Ascending aorta (tissue), 2 donors: ENCODE results near the gene TEX19. TPM values are rescaled to one million over a fixed set of nuclear protein-coding genes. Genes with fewer than 3 reads are reported as not detected.

Experiments
- DNase-seq, 2 donors: peaks; one replicate each; pipeline ENCODE4 v3.0.0-alpha.2; 2019; ENCODE audit warnings: low spot score in 2 of 2
- H3K27ac ChIP-seq, 2 donors: fragments of 200-600 bp; sonication (generic); one replicate each; pipeline ENCODE4 v1.5.1; 2016 to 2017; ENCODE audit warnings: mild to moderate bottlenecking in 1 of 2
- H3K27me3 ChIP-seq: fragments of 200-600 bp; sonication (generic); one replicate; pipeline ENCODE4 v1.5.1; 2017
- H3K36me3 ChIP-seq, 2 donors: fragments of 200-600 bp; sonication (generic); one replicate each; pipeline ENCODE4 v1.5.1; 2016
- H3K4me1 ChIP-seq, 2 donors: fragments of 200-600 bp; sonication (generic); one replicate each; pipeline ENCODE4 v1.5.1; 2016 to 2017; ENCODE audit warnings: mild to moderate bottlenecking in 1 of 2
- H3K4me3 ChIP-seq, 2 donors: fragments of 200-600 bp; sonication (generic); one replicate each; pipeline ENCODE4 v1.5.1; 2016 to 2017; ENCODE audit warnings: mild to moderate bottlenecking in 1 of 2
- H3K9me3 ChIP-seq, 2 donors: fragments of 200-600 bp; sonication (generic); one replicate each; pipeline ENCODE4 v1.5.1; 2016
- intact Hi-C: fragments of 100-400 bp; cut with DNase I; formaldehyde crosslinking; loops from one replicate; pipeline ENCODE4 v1.15.1; 2023
- total RNA-seq: library from RNA; depleted of rRNA; stranded (reverse); fragments of >200 nt; gene quantifications from one replicate; pipeline ENCODE4 v1.1.0, GENCODE V29; 2016
- TF ChIP-seq, protein P1 (sequence below), 3 experiments: fragments of 200-600 bp in 2 of 3; fragments of 450-650 bp in 1 of 3; sonication (generic) in 2 of 3; IDR thresholded peaks; one replicate each; pipeline ENCODE4 v1.5.1; 2016 to 2019; ENCODE audit warnings: antibody characterized with exemption in 3 of 3, mild to moderate bottlenecking in 1 of 3, moderate library complexity in 1 of 3

The TEX19 gene
- total RNA-seq, 1 donor from 2014 or later = not detected

DNA sequence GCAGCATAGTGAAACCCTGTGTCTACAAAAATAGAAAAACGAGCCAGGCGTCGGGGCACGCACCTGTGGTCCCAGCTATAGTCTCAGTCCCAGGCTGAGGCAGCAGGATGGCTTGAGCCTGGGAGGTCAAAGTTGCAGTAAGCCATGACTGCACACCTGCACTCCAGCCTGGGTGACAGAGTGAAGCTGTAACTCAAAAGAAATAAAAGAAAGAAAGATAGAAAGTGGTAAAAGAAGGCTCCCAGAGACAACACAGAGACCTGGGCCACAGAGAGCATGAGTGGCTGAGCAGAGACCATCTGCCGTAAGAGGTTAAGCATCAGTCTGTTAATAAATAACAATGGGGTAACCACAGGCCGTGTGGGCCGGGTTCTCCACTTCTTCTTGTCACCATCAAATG lies 43.8 kb downstream of the TEX19 start:
- DNase-seq = no peak
- Histone ChIP-seq H3K27me3 (no peaks in the 10 kb centered on the region), H3K9me3 (no peaks in the 10 kb centered on the region), H3K36me3 (peaks cover 13 to 26% of the 10 kb centered on the region in 2 donors), H3K4me3 (no peak overlapping the region), H3K27ac (no peak overlapping the region), H3K4me1 (no peaks in the 10 kb centered on the region)
- TF ChIP-seq, protein P1, sequence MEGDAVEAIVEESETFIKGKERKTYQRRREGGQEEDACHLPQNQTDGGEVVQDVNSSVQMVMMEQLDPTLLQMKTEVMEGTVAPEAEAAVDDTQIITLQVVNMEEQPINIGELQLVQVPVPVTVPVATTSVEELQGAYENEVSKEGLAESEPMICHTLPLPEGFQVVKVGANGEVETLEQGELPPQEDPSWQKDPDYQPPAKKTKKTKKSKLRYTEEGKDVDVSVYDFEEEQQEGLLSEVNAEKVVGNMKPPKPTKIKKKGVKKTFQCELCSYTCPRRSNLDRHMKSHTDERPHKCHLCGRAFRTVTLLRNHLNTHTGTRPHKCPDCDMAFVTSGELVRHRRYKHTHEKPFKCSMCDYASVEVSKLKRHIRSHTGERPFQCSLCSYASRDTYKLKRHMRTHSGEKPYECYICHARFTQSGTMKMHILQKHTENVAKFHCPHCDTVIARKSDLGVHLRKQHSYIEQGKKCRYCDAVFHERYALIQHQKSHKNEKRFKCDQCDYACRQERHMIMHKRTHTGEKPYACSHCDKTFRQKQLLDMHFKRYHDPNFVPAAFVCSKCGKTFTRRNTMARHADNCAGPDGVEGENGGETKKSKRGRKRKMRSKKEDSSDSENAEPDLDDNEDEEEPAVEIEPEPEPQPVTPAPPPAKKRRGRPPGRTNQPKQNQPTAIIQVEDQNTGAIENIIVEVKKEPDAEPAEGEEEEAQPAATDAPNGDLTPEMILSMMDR (IDR thresholded peaks at IDR 0.05) = no peak
- intact Hi-C loops = no loop called here

- Histone ChIP-seq H3K4me1 (no peaks in the 10 kb centered on the region), H3K27ac (no peak overlapping the region), H3K27me3 (no peaks in the 10 kb centered on the region), H3K4me3 (no peak overlapping the region), H3K9me3 (no peaks in the 10 kb centered on the region), H3K36me3 (peaks cover 15 to 24% of the 10 kb centered on the region in 2 donors)
- intact Hi-C loops = no loop called here
- TF ChIP-seq, protein P1 (IDR thresholded peaks at IDR 0.05) = no peak
- DNase-seq = no peak
Observed at GRCh38 chr17:82403662-82404660, 44.9 kb downstream of the TEX19 start.

GRCh38 chr17:82405051-82405450 lies 46.0 kb downstream of the TEX19 start:
- no peaks in the 10 kb centered on the region for H3K27me3 ChIP-seq
- no peaks in the 10 kb centered on the region for H3K4me1 ChIP-seq
- H3K36me3 ChIP-seq = peaks cover 15 to 24% of the 10 kb centered on the region in 2 donors
- H3K4me3 ChIP-seq = no peak overlapping the region
- H3K9me3 ChIP-seq = no peaks in the 10 kb centered on the region
- intact Hi-C loops = no loop called here
- DNase-seq = no peak
- H3K27ac ChIP-seq = no peak overlapping the region
- TF ChIP-seq, protein P1 (IDR thresholded peaks at IDR 0.05) = no peak

DNA sequence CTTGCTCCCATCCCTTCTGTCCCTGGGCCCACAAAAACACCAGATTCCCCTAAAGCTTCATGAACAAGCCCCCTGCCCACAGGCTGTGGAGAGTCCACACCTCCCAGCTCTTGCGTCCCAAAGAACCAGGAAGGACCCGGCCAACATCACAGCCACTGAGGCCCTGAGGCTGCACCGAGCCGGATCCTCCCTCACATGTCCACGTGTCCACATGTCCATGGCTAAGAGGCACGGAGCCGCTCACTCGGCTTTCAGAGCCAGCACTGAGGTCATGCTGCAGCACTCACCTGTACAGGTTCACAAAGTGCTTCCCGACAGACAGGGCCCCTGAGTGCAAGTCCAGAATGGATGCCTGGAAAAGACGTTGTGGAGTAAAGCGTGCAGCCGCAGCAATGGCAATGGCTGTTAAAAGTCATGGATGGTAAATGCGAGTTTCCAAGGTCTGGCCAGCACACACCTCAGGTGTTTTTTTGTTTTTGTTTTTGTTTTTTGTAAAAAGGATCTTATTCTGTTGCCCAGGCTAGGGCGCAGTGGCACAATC lies 47.2 kb downstream of the TEX19 start:
- Histone ChIP-seq H3K4me3 (no peak overlapping the region), H3K27ac (no peak overlapping the region), H3K4me1 (no peaks in the 10 kb centered on the region), H3K36me3 (peaks cover 15 to 23% of the 10 kb centered on the region in 2 donors), H3K27me3 (no peaks in the 10 kb centered on the region), H3K9me3 (no peaks in the 10 kb centered on the region)
- DNase-seq = no peak
- TF ChIP-seq, protein P1 (IDR thresholded peaks at IDR 0.05) = no peak
- intact Hi-C loops = no loop called here

DNA sequence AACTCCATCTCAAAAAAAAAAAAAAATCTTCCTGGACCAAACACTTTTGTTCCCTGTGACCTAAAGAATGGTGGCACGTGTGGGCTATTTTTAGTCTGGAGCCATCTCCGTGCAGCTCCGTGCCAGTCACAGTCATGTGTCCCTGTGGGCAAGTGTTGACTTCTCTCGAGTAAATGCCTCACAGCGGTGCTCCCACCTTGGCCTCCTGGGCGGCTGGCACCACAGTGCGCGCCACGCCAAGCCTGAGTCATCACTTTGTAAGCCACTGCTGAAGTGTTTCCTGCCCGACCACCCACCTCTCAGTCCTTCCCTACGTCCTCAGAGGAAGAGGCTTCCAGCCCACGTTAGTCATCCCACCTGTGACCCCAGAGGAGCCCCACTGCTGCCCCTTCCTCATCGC lies 48.2 kb downstream of the TEX19 start:
- no peaks in the 10 kb centered on the region for H3K9me3 ChIP-seq
- intact Hi-C loops = no loop called here
- DNase-seq = no peak

More for the DNA sequence above, 48.2 kb downstream of the TEX19 start:
- no peak overlapping the region for H3K27ac ChIP-seq
- no peak overlapping the region for H3K4me3 ChIP-seq
- peaks cover 15% of the 10 kb centered on the region in 2 donors for H3K36me3 ChIP-seq
- TF ChIP-seq, protein P1 (IDR thresholded peaks at IDR 0.05) = no peak
- H3K4me1 ChIP-seq = no peaks in the 10 kb centered on the region
- no peaks in the 10 kb centered on the region for H3K27me3 ChIP-seq
